ENCODE data around the gene SLC39A12.
A peak's percentile ranks its signal among the peaks of the same experiment; 100 is the strongest.

The SLC39A12 gene

GRCh38 chr10:18044976-18045720 is 93.4 kb downstream of the SLC39A12 start:
- no peak for DNase-seq

DNA sequence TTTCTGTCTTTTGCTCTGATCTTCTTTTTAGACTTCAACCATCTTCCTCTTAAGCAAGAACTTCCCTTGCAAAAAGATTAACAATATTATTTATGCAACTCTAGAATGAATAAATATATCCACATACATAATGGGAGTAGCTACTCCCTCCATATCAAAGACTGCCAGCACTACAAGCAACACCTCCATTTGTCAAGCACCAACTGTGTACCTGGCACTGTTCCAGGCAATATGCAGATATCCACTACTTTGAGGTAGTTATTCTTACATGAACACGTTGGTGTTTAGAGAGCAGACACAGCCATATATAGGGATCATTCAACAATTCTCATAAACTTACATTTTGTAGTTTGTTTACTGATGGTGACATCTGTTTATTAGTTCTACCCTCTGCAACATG is 104.9 kb downstream of the SLC39A12 start:
- peak in 4 of 56 donors; percentile 2 to 39 (median 4) for DNase-seq

DNA sequence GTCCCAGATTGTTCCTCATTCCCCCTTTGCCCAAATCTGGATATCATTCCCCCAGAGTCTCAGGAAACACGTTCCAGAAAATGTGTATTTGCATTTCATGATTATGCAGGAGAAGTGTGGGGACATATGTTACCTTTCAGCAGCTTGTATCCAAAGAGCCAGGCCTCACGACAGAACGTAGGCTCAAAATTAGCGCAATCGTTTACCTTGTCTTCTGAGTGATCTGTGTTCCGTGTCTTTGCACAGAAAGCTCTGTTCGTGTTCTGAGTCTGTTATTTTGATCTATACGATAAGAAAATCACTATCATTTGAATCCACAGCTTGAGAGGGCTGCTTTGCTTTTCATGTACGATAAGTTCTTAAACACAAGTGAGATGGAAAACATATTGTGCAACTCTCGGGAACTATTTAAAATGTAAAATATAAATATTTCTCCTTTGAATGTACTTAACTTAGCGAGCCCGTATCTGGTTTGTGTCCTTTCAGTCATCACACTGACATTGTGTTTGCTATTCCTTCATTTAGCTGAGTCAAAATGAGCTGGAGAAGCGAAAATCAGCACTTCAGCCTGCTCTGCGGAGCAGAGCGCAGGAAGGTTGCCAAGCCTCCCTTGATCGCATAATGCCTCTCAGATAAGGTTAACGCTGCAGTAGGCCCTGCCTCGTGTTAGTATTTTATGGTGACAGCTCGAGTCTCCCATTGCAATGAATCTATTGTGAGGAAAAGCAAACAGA is 108.3 kb downstream of the SLC39A12 start:
- no peak for DNase-seq

DNA sequence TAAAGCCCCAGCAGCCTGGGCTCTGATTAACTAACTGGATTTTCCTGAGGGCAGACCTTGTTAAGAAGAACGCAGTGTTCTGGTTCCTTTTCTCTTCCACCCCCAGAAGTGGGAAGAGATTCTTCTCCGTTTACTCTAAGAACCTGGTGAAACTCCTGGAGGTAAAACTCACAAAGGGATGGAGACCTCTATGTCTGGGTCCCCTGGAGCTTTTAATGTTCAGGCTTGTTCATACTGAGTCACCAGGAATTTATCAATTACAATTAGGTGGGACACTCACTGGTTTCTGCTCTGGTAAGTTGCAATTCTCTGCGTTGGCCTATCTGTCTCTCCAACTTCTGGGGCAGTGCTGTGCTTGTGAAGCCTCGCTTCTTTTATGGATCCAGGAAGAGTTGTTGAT is 115.2 kb downstream of the SLC39A12 start:
- no peak for DNase-seq

DNA sequence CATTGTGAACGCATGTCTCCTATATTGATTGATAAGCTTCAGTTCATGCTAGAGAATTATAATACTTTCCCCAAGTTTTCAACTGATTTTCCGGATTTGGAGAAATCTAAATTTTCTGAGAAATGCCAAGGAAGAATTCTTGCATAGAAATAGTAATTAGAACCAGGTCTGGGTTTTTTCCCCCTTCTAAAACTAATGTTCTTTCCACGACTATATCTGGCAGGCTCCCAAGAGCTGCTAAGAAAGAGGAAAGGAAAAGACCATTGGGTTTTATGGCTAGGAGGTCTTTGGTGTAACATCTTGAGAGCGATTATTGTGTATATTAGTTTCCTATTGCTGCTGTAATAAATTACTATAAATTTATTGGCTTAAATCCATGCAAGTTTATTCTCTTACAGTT is 116.7 kb downstream of the SLC39A12 start:
- DNase-seq: no peak

DNA sequence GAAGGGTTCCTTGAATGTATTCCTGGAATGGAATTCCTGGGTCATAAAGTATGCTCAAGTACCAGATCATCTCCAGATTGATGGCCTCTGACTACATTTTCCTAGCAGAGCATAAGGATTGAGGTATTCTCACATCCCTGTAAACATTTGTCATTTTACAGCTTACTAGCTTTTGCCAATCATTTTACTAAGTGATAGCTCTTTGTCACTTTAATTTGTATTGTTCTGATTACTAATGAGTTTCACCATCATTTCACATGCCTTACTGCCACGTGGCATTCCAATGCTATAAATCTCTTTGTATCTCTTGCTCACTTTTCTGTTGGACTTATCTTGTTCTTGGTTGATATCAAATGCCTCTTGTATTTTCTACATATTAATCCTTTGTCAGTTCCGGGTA is 119.9 kb downstream of the SLC39A12 start:
- DNase-seq: no peak

GRCh38 chr10:18073314-18073713 is 121.6 kb downstream of the SLC39A12 start:
- DNase-seq: no peak

- DNase-seq: peak in 6 of 56 donors; percentile 5 to 42 (median 14)
Measured at GRCh38 chr10:18075881-18076280, 124.2 kb downstream of the SLC39A12 start.

- DNase-seq: no peak
Measured at GRCh38 chr10:18079665-18080295, 128.1 kb downstream of the SLC39A12 start.

- DNase-seq: no peak
Measured at GRCh38 chr10:18082381-18082780, 130.7 kb downstream of the SLC39A12 start.

DNA sequence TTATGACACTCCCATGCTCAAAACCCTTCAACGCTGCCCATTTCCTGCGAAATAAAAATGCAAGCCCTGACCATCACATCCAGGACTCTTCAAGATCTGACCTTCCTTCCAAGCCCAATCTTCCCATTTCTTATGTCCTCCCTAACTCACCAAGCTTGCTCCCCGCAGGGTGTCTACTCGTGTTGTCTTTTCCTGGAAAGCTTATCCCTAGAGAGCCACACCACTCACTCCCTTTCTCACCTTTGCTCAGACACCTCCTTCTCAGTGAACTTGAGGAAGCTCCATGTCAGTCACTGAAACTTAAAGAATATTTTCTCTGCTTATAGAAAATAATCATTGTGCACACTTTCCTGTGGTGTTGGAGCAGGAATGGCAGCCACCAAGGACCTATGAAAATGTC is 134.1 kb downstream of the SLC39A12 start:
- DNase-seq: no peak

DNA sequence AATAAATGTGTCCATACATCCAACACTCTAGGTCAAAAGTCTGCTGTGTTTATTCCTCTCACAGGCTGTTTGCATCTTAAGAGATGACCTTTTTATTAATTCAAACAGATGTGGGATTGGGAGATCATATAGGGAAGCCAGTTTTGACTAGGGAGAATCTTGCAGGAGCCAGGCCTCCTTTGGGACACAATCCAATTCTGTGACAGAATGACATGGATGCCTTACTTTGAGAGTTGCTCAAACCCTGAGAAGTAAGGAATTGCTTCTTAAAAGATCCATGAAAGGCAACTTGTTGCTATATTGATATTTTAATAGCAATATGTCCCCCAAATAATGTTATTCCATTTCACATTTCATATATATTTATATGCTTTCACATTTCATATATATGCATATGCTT is 135.0 kb downstream of the SLC39A12 start:
- no peak for DNase-seq

DNA sequence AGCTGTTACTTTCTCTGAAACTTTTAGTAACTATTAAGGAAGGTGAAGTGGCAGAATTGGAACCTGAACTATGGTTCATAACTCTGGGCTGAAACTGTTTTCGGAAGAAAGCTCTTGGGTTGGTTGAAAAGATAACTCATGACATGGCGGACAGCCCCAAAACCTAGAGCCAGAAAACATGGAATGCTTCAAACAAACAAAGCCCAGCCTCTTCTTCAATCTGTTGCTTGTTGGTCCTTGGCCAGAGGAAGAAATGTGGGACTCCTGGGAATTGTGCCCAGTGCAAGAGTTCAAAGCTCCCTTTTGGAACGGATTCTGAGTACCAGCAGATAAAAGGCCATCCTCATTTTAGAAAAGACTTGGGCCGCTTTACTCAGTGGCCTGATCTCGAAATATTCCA is 135.6 kb downstream of the SLC39A12 start:
- peak in 2 of 56 donors; percentile 1 to 15 for DNase-seq
